Measurements from ENCODE around the gene ARHGAP24.

DNA sequence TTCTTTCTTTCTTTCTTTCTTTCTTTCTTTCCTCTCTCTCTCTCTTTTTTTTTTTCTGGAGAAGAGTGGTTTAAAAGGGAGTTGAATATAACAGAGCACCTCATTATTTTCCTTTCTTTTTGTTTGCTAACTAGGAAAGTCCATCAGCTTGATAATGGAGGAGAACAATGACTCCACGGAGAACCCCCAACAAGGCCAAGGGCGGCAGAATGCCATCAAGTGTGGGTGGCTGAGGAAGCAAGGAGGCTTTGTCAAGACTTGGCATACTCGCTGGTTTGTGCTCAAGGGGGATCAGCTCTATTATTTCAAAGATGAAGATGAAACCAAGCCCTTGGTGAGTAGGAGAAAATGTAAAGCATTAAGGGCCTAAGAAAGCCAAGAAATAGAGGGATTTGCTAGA lies 95.4 kb downstream of the ARHGAP24 start:
- TF ChIP-seq, protein P1, sequence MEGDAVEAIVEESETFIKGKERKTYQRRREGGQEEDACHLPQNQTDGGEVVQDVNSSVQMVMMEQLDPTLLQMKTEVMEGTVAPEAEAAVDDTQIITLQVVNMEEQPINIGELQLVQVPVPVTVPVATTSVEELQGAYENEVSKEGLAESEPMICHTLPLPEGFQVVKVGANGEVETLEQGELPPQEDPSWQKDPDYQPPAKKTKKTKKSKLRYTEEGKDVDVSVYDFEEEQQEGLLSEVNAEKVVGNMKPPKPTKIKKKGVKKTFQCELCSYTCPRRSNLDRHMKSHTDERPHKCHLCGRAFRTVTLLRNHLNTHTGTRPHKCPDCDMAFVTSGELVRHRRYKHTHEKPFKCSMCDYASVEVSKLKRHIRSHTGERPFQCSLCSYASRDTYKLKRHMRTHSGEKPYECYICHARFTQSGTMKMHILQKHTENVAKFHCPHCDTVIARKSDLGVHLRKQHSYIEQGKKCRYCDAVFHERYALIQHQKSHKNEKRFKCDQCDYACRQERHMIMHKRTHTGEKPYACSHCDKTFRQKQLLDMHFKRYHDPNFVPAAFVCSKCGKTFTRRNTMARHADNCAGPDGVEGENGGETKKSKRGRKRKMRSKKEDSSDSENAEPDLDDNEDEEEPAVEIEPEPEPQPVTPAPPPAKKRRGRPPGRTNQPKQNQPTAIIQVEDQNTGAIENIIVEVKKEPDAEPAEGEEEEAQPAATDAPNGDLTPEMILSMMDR (IDR thresholded peaks at IDR 0.05) = no peak
- no peak for TF ChIP-seq POLR2A (IDR thresholded peaks at IDR 0.05)

All from right lobe of liver (tissue), 4 donors.